Heart left ventricle (tissue), 16 donors: Measurements from ENCODE around the gene TMEM128. TPM values are rescaled to one million over a fixed set of nuclear protein-coding genes. Genes with fewer than 3 reads are reported as not detected.

ENCODE experiments used
- ATAC-seq, 4 donors: fragments of 200-7000 bp; cut with Tn5 transposase; one replicate each; pipeline ENCODE4 v1.9.1; 2020 to 2022; ENCODE audit warnings: moderate library complexity in 4 of 4, mild to moderate bottlenecking in 3 of 4, moderate number of reproducible peaks in 1 of 4
- DNase-seq, 5 donors: peaks; one replicate each; pipeline ENCODE4 v3.0.0-alpha.2; 2020
- H3K27ac ChIP-seq, 12 donors: fragments of 200-600 bp; sonication (generic) in 4 of 12; one replicate each; pipeline versions ENCODE4 v1.5.0 to v1.8.0; 2016 to 2022; ENCODE audit warnings: mild to moderate bottlenecking in 2 of 12
- H3K27me3 ChIP-seq, 9 donors: fragments of 200-600 bp; sonication (generic) in 2 of 9; one replicate each; pipeline versions ENCODE4 v1.5.1 to v1.8.0; 2016 to 2022; ENCODE audit warnings: mild to moderate bottlenecking in 3 of 9
- H3K36me3 ChIP-seq, 9 donors: fragments of 200-600 bp; sonication (generic) in 2 of 9; one replicate each; pipeline versions ENCODE4 v1.5.0 to v1.8.0; 2018 to 2022; ENCODE audit warnings: mild to moderate bottlenecking in 2 of 9
- H3K4me1 ChIP-seq, 12 donors: fragments of 200-600 bp; sonication (generic) in 4 of 12; one replicate each; pipeline versions ENCODE4 v1.5.0 to v1.8.0; 2016 to 2022; ENCODE audit warnings: mild to moderate bottlenecking in 3 of 12
- H3K4me3 ChIP-seq, 12 donors: fragments of 200-600 bp; sonication (generic) in 4 of 12; one replicate each; pipeline versions ENCODE4 v1.5.0 to v1.8.0; 2017 to 2022; ENCODE audit warnings: mild to moderate bottlenecking in 9 of 12, moderate library complexity in 4 of 12
- H3K9me3 ChIP-seq, 12 donors: fragments of 200-600 bp; sonication (generic) in 4 of 12; one replicate each; pipeline versions ENCODE4 v1.5.0 to v1.8.0; 2016 to 2022; ENCODE audit warnings: mild to moderate bottlenecking in 1 of 12
- POLR2A ChIP-seq, 2 donors: fragments of 450-650 bp; IDR thresholded peaks; one replicate each; pipeline ENCODE4 v1.6.1; 2017; ENCODE audit warnings: antibody characterized with exemption in 2 of 2, mild to moderate bottlenecking in 2 of 2, moderate library complexity in 2 of 2
- WGBS, 4 donors: extraction: QIAGEN DNeasy Blood & Tissue Kit in 2 of 4; methylation state at CpG; one replicate each; pipeline versions ENCODE4 v1.1.5 to v1.1.7; 2013 to 2018; 5-methylcytosine and 5-hydroxymethylcytosine counted together
- intact Hi-C, 10 donors: fragments of 100-400 bp; cut with DNase I; formaldehyde crosslinking; loops; one replicate each; pipeline versions ENCODE4 v1.11.1 to v1.14.2; 2022
- polyA plus RNA-seq, 2 donors: library from polyadenylated mRNA; stranded (reverse); fragments of 200-250 nt; gene quantifications; one replicate each; pipeline ENCODE4 v1.2.3, GENCODE V29; 2013
- total RNA-seq, 9 donors: library from RNA; depleted of rRNA in 2 of 9; stranded (reverse); fragments of >200 nt in 2 of 9; fragmentation: NEBNext Ultra II Directional in 3 of 9; extraction: Animal tissue kit (Norgen Biotek cat#: 25700) in 3 of 9; gene quantifications; one replicate each; pipeline versions ENCODE4 v1.1.0 to v1.2.4, GENCODE V29; 2016 to 2023
- TF ChIP-seq, protein P1 (sequence below), 12 donors: fragments of 200-600 bp; sonication (generic) in 4 of 12; IDR thresholded peaks; one replicate each; pipeline versions ENCODE4 v1.5.0 to v1.8.0; 2018 to 2022; ENCODE audit warnings: antibody characterized with exemption in 12 of 12, mild to moderate bottlenecking in 5 of 12
- donor health status: ischemic (EF 13 %, LVEDD 7.1; RV severe dilation, severe dysfunction).
- donor health status: healthy with polysubstance abuse.
- donor health status: DM: no; HTN: yes; CAD: no.
- donor health status: DM: no; HTN: no; CAD: no.
- donor health status: ischemic (EF 25% LVEDD 6.9; RV normal size, moderate dysfunction).
- donor health status: ischemic (EF 25% LVEDD 5.7; RV mildly dilated, moderate dysfunction).
- donor health status: healthy.
- donor health status: DM: yes; HTN: yes; CAD: no.
- donor health status: ischemic (EF 35%, LVEDD 5.7; RV mildly dilated, moderate dysfunction).
- donor health status: nonischemic (EF 11% LVEDD 7.7; RV severe dilation, severe dysfunction).
- donor health status: DM: yes; HTN: yes; CAD: no.
- donor health status: PGD.
- donor health status: ischemic (EF 29% LVEDD 5.4; RV normal size, mild dysfunction).
- donor health status: nonischemic (EF 23%, LVEDD 6.1; RV moderate dilation, normal function).

Gene TMEM128
- total and polyA plus RNA-seq, 11 donors = 5.1 to 15.5 (median 12.2) TPM

DNA sequence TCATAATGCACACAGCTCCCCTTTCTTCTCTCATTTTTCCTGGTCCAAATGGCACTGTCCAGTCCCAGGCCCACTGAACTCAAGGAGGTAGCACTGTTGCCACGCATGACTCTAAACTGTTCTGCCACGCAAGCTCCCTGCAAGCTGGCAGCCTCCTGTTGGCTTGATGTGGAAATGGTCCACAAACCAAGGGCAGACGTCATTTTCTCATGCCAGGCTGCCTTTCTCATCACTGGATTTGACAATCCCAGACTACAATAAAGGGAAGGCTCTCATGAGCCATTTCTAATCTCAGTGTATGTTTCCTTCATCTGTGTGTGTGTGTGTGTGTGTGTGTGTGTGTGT, 43.6 kb downstream of the TMEM128 start:
- WGBS, 4 donors = 78 to 83% (median 80%) methylated on average over 3 of the region's 3 CpGs
- Histone ChIP-seq H3K9me3 (no peaks in the 10 kb centered on the region), H3K36me3 (no peaks in the 10 kb centered on the region), H3K4me3 (no peak overlapping the region), H3K27ac (no peak overlapping the region), H3K27me3 (peaks cover 0 to 35% (median 7%) of the 10 kb centered on the region in 9 donors), H3K4me1 (no peaks in the 10 kb centered on the region)
- TF ChIP-seq POLR2A (IDR thresholded peaks at IDR 0.05) = no peak
- TF ChIP-seq, protein P1, sequence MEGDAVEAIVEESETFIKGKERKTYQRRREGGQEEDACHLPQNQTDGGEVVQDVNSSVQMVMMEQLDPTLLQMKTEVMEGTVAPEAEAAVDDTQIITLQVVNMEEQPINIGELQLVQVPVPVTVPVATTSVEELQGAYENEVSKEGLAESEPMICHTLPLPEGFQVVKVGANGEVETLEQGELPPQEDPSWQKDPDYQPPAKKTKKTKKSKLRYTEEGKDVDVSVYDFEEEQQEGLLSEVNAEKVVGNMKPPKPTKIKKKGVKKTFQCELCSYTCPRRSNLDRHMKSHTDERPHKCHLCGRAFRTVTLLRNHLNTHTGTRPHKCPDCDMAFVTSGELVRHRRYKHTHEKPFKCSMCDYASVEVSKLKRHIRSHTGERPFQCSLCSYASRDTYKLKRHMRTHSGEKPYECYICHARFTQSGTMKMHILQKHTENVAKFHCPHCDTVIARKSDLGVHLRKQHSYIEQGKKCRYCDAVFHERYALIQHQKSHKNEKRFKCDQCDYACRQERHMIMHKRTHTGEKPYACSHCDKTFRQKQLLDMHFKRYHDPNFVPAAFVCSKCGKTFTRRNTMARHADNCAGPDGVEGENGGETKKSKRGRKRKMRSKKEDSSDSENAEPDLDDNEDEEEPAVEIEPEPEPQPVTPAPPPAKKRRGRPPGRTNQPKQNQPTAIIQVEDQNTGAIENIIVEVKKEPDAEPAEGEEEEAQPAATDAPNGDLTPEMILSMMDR (IDR thresholded peaks at IDR 0.05) = no peak
- no peak for ATAC-seq
- intact Hi-C loops = no loop called here
- no peak for DNase-seq

DNA sequence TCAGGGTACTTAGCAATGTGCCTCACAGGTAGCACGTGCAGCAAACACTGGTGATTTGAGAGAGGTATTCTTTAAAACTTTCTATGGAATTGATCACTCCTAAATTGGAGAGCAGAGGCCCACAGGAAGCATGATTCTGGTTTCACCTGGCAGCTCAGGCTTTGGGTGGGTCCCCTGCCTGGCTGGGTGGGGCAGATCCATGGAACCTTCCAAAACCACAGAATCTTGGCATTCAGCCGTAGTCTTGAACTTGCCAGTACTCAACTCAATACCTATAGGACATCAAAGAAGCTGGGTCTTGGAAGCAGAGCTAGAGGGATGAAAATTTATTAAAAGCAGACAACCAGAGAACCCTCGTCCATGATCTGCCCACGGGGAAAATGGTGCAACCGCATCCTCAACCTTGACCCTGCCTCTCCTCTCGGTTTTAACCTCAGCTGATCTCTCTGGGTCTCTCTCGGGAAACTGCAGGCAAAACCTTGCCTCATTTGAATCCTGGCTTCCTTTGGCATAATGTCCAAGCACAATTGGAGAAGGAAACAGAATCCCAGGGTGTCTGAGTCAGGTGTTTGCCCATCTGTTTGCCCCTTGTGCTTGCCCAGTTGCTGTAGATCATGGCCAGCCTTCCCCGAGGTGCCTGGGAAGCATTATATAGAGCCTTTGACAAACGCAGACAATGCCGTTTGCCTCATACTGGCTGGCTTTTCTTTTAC, 44.2 kb downstream of the TMEM128 start:
- 79 to 87% (median 82%) methylated on average over 10 of the region's 10 CpGs for WGBS, 4 donors
- no peaks in the 10 kb centered on the region for H3K4me1 ChIP-seq
- intact Hi-C loops = no loop called here

DNA sequence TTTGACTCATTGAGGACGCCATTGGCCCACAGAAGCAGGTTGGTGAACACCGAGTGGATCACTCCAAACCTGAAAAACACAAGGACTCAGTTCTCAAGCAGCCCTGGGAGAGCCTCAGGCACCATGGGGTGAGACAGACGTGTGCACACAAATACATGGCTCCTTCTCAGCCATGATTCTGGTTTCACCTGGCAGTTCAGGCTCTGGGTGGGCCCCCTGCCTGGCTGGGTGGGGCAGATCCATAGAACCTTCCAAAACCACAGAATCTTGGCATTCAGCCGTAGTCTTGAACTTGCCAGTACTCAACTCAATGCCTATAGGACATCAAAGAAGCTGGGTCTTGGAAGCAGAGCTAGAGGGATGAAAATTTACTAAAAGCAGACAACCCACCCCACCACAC, 45.5 kb downstream of the TMEM128 start:
- WGBS, 4 donors = 69 to 88% (median 78%) methylated on average over 1 to 4 of the region's 4 CpGs
- TF ChIP-seq, protein P1 (IDR thresholded peaks at IDR 0.05) = no peak
- TF ChIP-seq POLR2A (IDR thresholded peaks at IDR 0.05) = no peak
- no peaks in the 10 kb centered on the region for H3K36me3 ChIP-seq
- ATAC-seq (no peak), DNase-seq (no peak)
- H3K4me3 ChIP-seq = no peak overlapping the region
- H3K4me1 ChIP-seq = no peaks in the 10 kb centered on the region
- H3K9me3 ChIP-seq = no peaks in the 10 kb centered on the region
- intact Hi-C loops = no loop called here
- H3K27me3 ChIP-seq = peaks cover 0 to 25% (median 7%) of the 10 kb centered on the region in 9 donors
- H3K27ac ChIP-seq = no peak overlapping the region

More for the DNA sequence above, 44.2 kb downstream of the TMEM128 start:
- H3K4me3 ChIP-seq = no peak overlapping the region
- H3K27ac ChIP-seq = no peak overlapping the region
- DNase-seq (no peak), ATAC-seq (no peak)
- H3K36me3 ChIP-seq = no peaks in the 10 kb centered on the region
- TF ChIP-seq POLR2A (IDR thresholded peaks at IDR 0.05) = no peak
- TF ChIP-seq, protein P1 (IDR thresholded peaks at IDR 0.05) = no peak
- H3K9me3 ChIP-seq = no peaks in the 10 kb centered on the region
- peaks cover 0 to 32% (median 7%) of the 10 kb centered on the region in 9 donors for H3K27me3 ChIP-seq

DNA sequence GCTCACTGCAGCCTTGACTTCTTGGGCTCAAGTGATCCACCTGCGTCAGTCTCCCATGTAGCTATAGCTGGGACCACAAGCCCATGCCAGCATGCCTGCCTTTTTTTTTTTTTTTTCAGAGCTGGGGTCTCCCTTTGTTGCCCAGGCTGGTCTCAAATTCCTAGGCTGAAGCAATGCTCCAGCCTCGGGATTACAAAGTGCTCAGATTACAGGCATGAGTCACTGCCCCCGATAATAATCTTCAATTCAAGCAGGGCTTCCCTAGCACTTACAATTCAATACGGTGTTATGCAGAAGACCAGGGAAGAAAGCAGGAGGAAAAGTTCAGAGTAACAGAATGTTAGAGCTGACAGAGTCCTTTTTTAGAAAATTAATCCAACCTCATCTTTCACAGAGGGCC, 47.4 kb downstream of the TMEM128 start:
- intact Hi-C loops = no loop called here
- peaks cover 0 to 18% (median 0%) of the 10 kb centered on the region in 9 donors for H3K27me3 ChIP-seq
- ATAC-seq (no peak), DNase-seq (no peak)
- no peaks in the 10 kb centered on the region for H3K9me3 ChIP-seq
- TF ChIP-seq, protein P1 (IDR thresholded peaks at IDR 0.05) = no peak
- no peak for TF ChIP-seq POLR2A (IDR thresholded peaks at IDR 0.05)
- WGBS, 4 donors = 50 to 53% (median 52%) methylated on average over 4 of the region's 4 CpGs
- no peaks in the 10 kb centered on the region for H3K36me3 ChIP-seq
- no peaks in the 10 kb centered on the region for H3K4me1 ChIP-seq
- no peak overlapping the region for H3K27ac ChIP-seq
- H3K4me3 ChIP-seq = no peak overlapping the region
